Loucy (cell line): ENCODE results near the gene SLC17A9.

Source experiments
- H2AFZ ChIP-seq: fragments of 200-600 bp; sonication (generic); 2 replicates; pipeline ENCODE4 v1.6.0; 2016; ENCODE audit warnings: antibody characterized with exemption, mild to moderate bottlenecking, low read length, moderate library complexity
- H3F3A ChIP-seq: fragments of 200-600 bp; 2 replicates; pipeline ENCODE4 v1.6.0; 2016; ENCODE audit warnings: antibody characterized with exemption, low read depth, mild to moderate bottlenecking
- H3K27me3 ChIP-seq: fragments of 200-600 bp; sonication (generic); 2 replicates; pipeline ENCODE4 v1.6.1; 2014; ENCODE audit warnings: low read length, mild to moderate bottlenecking; ENCODE audit not compliant: insufficient read depth, poor library complexity, severe bottlenecking
- H3K36me3 ChIP-seq: fragments of 200-600 bp; sonication (generic); 2 replicates; pipeline ENCODE4 v1.6.1; 2016; ENCODE audit warnings: low read length; ENCODE audit not compliant: insufficient read depth
- H3K4me1 ChIP-seq: fragments of 200-600 bp; sonication (generic); 2 replicates; pipeline ENCODE4 v1.5.1; 2014; ENCODE audit warnings: low read length, mild to moderate bottlenecking; ENCODE audit not compliant: insufficient read depth, poor library complexity, severe bottlenecking
- H3K4me2 ChIP-seq: fragments of 200-600 bp; sonication (generic); 2 replicates; pipeline ENCODE4 v1.6.0; 2014; ENCODE audit warnings: antibody characterized with exemption, low read length, low read depth, mild to moderate bottlenecking; ENCODE audit not compliant: poor library complexity, severe bottlenecking
- H3K4me3 ChIP-seq: fragments of 200-600 bp; sonication (generic); 2 replicates; pipeline ENCODE4 v1.5.1; 2014; ENCODE audit warnings: low read length, mild to moderate bottlenecking, mixed read lengths; ENCODE audit not compliant: poor library complexity, severe bottlenecking
- H3K79me2 ChIP-seq: fragments of 200-600 bp; sonication (generic); 2 replicates; pipeline ENCODE4 v1.6.1; 2014; ENCODE audit warnings: low read length; ENCODE audit not compliant: insufficient read depth
- H3K9ac ChIP-seq: fragments of 200-600 bp; sonication (generic); 2 replicates; pipeline ENCODE4 v1.6.0; 2014; ENCODE audit warnings: mild to moderate bottlenecking, low read depth, low read length, moderate library complexity; ENCODE audit not compliant: poor library complexity, severe bottlenecking
- H3K9me2 ChIP-seq: fragments of 200-600 bp; sonication (generic); replicated peaks from 2 replicates; pipeline ENCODE4 v1.6.1; 2016; ENCODE audit warnings: low read depth, low read length, mixed read lengths
- H3K9me3 ChIP-seq: fragments of 200-600 bp; sonication (generic); 2 replicates; pipeline ENCODE4 v1.6.1; 2014; ENCODE audit warnings: mild to moderate bottlenecking, antibody characterized with exemption, low read length, low read depth; ENCODE audit not compliant: insufficient read depth
- H4K20me1 ChIP-seq: fragments of 200-600 bp; sonication (generic); 2 replicates; pipeline ENCODE4 v1.6.0; 2014; ENCODE audit warnings: antibody characterized with exemption, low read length, mild to moderate bottlenecking; ENCODE audit not compliant: insufficient read depth, poor library complexity, severe bottlenecking
- EZH2phosphoT487 ChIP-seq: fragments of 200-600 bp; IDR thresholded peaks from 2 replicates; pipeline ENCODE4 v1.6.1; 2018; ENCODE audit warnings: antibody characterized with exemption, mild to moderate bottlenecking, moderate library complexity, borderline replicate concordance
- TF ChIP-seq, protein P1 (sequence below): fragments of 200-600 bp; sonication (generic); conservative IDR thresholded peaks from 2 replicates; pipeline ENCODE4 v1.5.1; 2014; ENCODE audit warnings: mild to moderate bottlenecking, antibody characterized with exemption, low read length

SLC17A9 gene

DNA sequence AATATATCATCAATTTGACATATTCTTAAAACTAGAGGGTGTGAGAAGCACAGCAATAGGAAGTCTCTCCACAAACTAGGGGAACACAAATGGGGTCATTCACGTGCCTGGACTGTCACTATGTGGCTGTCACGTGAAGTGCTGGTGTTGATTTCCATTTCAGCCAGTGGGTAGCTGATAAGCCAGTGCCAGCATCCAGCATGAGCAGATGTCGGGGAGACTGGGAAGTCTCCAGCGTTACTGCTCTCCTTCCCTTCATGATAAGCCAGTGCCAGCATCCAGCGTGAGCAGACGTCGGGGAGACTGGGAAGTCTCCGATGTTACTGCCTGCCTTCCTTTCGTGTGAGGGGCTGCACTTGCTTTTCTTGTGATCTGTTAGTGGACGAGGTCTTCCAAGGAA is 5.6 kb upstream of the SLC17A9 start:
- Histone ChIP-seq H3K79me2 (peaks cover 76% of the 10 kb centered on the region), H3F3A (no peaks in the 10 kb centered on the region), H2AFZ (no peak overlapping the region), H3K9ac (no peak overlapping the region), H3K4me3 (no peak overlapping the region), H3K9me2 (no peaks in the 10 kb centered on the region), H3K9me3 (no peaks in the 10 kb centered on the region), H3K4me1 (peaks cover 10% of the 10 kb centered on the region), H3K27me3 (no peaks in the 10 kb centered on the region), H3K4me2 (no peak overlapping the region), H4K20me1 (peaks cover 18% of the 10 kb centered on the region), H3K36me3 (peaks cover 76% of the 10 kb centered on the region; the same call in 1 of the 2 replicates)
- no peak for TF ChIP-seq EZH2phosphoT487
- TF ChIP-seq, protein P1, sequence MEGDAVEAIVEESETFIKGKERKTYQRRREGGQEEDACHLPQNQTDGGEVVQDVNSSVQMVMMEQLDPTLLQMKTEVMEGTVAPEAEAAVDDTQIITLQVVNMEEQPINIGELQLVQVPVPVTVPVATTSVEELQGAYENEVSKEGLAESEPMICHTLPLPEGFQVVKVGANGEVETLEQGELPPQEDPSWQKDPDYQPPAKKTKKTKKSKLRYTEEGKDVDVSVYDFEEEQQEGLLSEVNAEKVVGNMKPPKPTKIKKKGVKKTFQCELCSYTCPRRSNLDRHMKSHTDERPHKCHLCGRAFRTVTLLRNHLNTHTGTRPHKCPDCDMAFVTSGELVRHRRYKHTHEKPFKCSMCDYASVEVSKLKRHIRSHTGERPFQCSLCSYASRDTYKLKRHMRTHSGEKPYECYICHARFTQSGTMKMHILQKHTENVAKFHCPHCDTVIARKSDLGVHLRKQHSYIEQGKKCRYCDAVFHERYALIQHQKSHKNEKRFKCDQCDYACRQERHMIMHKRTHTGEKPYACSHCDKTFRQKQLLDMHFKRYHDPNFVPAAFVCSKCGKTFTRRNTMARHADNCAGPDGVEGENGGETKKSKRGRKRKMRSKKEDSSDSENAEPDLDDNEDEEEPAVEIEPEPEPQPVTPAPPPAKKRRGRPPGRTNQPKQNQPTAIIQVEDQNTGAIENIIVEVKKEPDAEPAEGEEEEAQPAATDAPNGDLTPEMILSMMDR = no peak

DNA sequence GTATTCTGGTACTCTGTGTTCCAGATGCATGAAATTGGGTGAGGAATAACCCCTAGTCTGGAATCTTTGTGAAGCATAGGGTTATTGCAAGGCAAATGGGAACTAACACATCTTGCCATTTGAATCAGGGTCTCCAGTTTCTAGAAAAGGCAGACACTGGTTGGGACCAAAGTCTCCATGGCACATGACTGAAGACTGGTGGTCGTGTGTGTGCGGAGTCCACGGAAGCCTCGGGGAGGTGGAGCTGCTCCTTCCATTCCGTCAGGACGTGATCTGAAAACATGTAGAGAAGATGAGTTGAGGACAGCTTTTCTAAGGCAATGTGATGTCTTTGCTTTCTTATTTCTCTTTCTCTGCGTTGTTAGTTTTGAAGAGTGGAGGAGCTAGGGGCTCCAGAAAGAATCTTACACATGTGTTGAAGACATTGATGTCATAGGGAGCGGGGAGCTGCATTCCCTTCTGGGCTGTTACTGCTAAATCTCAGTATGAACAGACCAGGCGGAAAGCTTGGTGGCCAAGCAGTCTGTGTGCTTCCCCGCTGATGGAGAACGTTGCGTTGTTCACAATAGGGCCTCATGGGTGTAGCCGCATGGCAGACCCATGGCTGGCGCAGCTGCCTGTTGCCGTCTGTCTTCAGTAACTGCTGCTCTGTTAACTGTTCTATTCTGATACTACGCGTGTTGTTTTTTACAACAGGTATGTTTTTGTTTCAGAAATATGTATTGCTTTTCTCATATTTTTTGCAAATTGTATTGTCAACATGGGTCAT is 4.8 kb upstream of the SLC17A9 start:
- peaks cover 75% of the 10 kb centered on the region for H3K79me2 ChIP-seq
- H2AFZ ChIP-seq = no peak overlapping the region
- H3K4me1 ChIP-seq = peaks cover 16% of the 10 kb centered on the region
- no peaks in the 10 kb centered on the region for H3K9me2 ChIP-seq
- no peaks in the 10 kb centered on the region for H3F3A ChIP-seq
- no peak overlapping the region for H3K9ac ChIP-seq
- H4K20me1 ChIP-seq = peaks cover 15% of the 10 kb centered on the region
- TF ChIP-seq, protein P1 = no peak
- no peak for TF ChIP-seq EZH2phosphoT487
- H3K36me3 ChIP-seq = peaks cover 73% of the 10 kb centered on the region; the same call in 1 of the 2 replicates
- no peak overlapping the region for H3K4me3 ChIP-seq
- H3K4me2 ChIP-seq = no peak overlapping the region
- H3K9me3 ChIP-seq = no peaks in the 10 kb centered on the region
- no peaks in the 10 kb centered on the region for H3K27me3 ChIP-seq

DNA sequence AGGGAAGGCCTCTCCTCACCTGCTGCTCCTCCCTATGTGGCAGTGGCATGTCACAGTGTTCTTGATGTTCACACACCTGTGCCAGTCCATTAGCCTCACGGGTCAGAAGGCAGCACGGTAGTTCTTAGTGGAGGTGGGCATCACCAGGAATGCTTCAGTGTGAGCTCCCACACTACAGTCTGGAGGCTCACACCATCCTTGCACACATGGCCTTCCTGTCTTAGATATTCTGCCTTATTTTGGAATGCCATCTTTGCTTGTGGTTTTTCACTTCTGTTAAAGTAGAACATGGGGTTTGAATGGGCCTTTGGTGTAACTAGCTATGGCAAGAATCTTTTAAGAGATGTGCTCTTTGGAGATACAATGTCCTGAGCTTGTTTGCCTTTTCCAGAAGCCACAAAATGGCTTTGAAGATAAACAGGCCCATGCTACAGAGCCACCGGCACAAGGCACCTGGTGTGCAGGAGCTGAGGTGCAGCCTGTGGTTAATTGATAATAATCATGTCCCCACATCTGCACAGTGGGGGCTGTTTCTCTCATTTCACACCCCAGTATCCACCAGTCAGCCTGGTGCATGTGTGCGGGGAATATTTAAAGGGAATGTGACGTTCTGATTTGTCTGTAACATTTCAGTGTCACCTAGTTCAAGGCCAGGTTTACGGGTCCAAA is 3.2 kb upstream of the SLC17A9 start:
- H3K9ac ChIP-seq = no peak overlapping the region
- H3K4me2 ChIP-seq = no peak overlapping the region

More for the DNA sequence above, 3.2 kb upstream of the SLC17A9 start:
- Histone ChIP-seq H3K36me3 (peaks cover 58% of the 10 kb centered on the region; the same call in 1 of the 2 replicates), H3K4me3 (no peak overlapping the region), H3K4me1 (peaks cover 23% of the 10 kb centered on the region), H3K79me2 (peaks cover 61% of the 10 kb centered on the region), H4K20me1 (peaks cover 7% of the 10 kb centered on the region), H3K9me2 (no peaks in the 10 kb centered on the region), H3K9me3 (no peaks in the 10 kb centered on the region), H3F3A (peaks cover 9% of the 10 kb centered on the region; the same call in 1 of the 2 replicates), H3K27me3 (no peaks in the 10 kb centered on the region), H2AFZ (no peak overlapping the region)
- TF ChIP-seq, protein P1 = no peak
- no peak for TF ChIP-seq EZH2phosphoT487
